Endometrial microvascular endothelial cells (primary cell): ENCODE results near the gene GNPAT. TPM values are rescaled to one million over a fixed set of nuclear protein-coding genes. Genes with fewer than 3 reads are reported as not detected.

Experiments used
- in situ Hi-C: cut with HindIII; loops from 2 replicates; pipeline ENCODE4 v1.10.0; 2017; ENCODE audit warnings: low sequenced_read_pairs, low pct_unique_long_range_greater_than_20kb; ENCODE audit errors: inconsistent ontology term
- total RNA-seq: library from RNA; depleted of rRNA; stranded (reverse); fragments of >200 nt; gene quantifications from one replicate; pipeline ENCODE4 v1.2.3, GENCODE V29; 2015; ENCODE audit errors: inconsistent ontology term

GNPAT gene
- 64.5 TPM for total RNA-seq

- in situ Hi-C loops = no loop called here
Observed at GRCh38 chr1:231240883-231241735, at the start of gene GNPAT. Gene GNPAT (plus strand): TSS chr1:231241212. CDS start chr1:231241379, 167 bp downstream.

- in situ Hi-C loops = no loop called here
Observed at GRCh38 chr1:231192620-231193163, 48.3 kb upstream of the GNPAT start.

- in situ Hi-C loops = no loop called here
Observed at GRCh38 chr1:231193710-231194340, 47.2 kb upstream of the GNPAT start.

- in situ Hi-C loops = no loop called here
Observed at GRCh38 chr1:231194476-231194842, 46.6 kb upstream of the GNPAT start.

- in situ Hi-C loops = no loop called here
Observed at GRCh38 chr1:231194843-231195516, 46.0 kb upstream of the GNPAT start.

- in situ Hi-C loops = no loop called here
Observed at GRCh38 chr1:231196307-231196706, 44.7 kb upstream of the GNPAT start.

GRCh38 chr1:231196728-231197127 lies 44.3 kb upstream of the GNPAT start:
- in situ Hi-C loops = no loop called here

- in situ Hi-C loops = no loop called here
Observed at GRCh38 chr1:231199868-231200267, 41.1 kb upstream of the GNPAT start.

- in situ Hi-C loops = no loop called here
Observed at GRCh38 chr1:231200388-231201031, 40.5 kb upstream of the GNPAT start.

GRCh38 chr1:231201375-231201978 lies 39.5 kb upstream of the GNPAT start:
- in situ Hi-C loops = no loop called here

- in situ Hi-C loops = no loop called here
Observed at GRCh38 chr1:231201979-231202633, 38.9 kb upstream of the GNPAT start.

GRCh38 chr1:231203259-231204057 lies 37.6 kb upstream of the GNPAT start:
- in situ Hi-C loops = no loop called here

GRCh38 chr1:231206856-231207255 lies 34.2 kb upstream of the GNPAT start:
- in situ Hi-C loops = no loop called here

- in situ Hi-C loops = no loop called here
Observed at GRCh38 chr1:231207437-231207836, 33.6 kb upstream of the GNPAT start.

GRCh38 chr1:231208980-231209379 lies 32.0 kb upstream of the GNPAT start:
- in situ Hi-C loops = no loop called here

- in situ Hi-C loops = no loop called here
Observed at GRCh38 chr1:231209531-231209930, 31.5 kb upstream of the GNPAT start.

- in situ Hi-C loops = no loop called here
Observed at GRCh38 chr1:231210126-231210525, 30.9 kb upstream of the GNPAT start.
